ENCODE data around the gene GOLGA1.

The GOLGA1 gene

DNA sequence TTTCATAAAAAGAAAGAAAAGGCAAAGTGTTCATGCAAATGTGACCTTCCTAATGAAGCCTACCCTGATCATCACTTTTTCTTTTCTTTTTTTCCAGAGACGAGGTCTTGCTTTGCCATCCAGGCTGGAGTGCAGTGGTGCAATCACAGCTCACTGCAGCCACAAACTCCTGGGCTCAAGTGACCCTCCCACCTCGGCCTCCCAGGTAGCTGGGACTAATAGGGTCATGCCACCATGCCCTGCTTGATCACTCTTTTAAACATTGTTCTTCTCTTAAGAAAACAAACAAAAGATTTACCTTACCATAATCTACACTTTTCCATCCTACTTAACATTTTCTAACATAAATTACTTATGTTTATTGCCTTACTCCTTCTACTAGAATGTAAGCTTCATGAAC is 8.5 kb upstream of the GOLGA1 start:
- TF ChIP-seq GATA2 (IDR thresholded peaks at IDR 0.05; ENCODE audit: low read depth, low read length) (no peak), GATA3 (IDR thresholded peaks at IDR 0.05; ENCODE audit: low read depth, low read length) (no peak)

- TF ChIP-seq GATA2 (IDR thresholded peaks at IDR 0.05; ENCODE audit: low read depth, low read length): no peak
- no peak for TF ChIP-seq GATA3 (IDR thresholded peaks at IDR 0.05; ENCODE audit: low read depth, low read length)
Measured at GRCh38 chr9:124947727-124948391, 7.0 kb upstream of the GOLGA1 start.

- no peak for TF ChIP-seq GATA2 (IDR thresholded peaks at IDR 0.05; ENCODE audit: low read depth, low read length)
- TF ChIP-seq GATA3 (IDR thresholded peaks at IDR 0.05; ENCODE audit: low read depth, low read length): no peak
Measured at GRCh38 chr9:124946167-124946566, 5.3 kb upstream of the GOLGA1 start.

GRCh38 chr9:124941679-124942561 is 1.0 kb upstream of the GOLGA1 start:
- TF ChIP-seq GATA2 (IDR thresholded peaks at IDR 0.05; ENCODE audit: low read depth, low read length) (no peak), GATA3 (IDR thresholded peaks at IDR 0.05; ENCODE audit: low read depth, low read length) (no peak)

GRCh38 chr9:124940521-124940893 is 376 bp downstream of the GOLGA1 start:
- no peak for TF ChIP-seq GATA2 (IDR thresholded peaks at IDR 0.05; ENCODE audit: low read depth, low read length)
- TF ChIP-seq GATA3 (IDR thresholded peaks at IDR 0.05; ENCODE audit: low read depth, low read length): no peak

DNA sequence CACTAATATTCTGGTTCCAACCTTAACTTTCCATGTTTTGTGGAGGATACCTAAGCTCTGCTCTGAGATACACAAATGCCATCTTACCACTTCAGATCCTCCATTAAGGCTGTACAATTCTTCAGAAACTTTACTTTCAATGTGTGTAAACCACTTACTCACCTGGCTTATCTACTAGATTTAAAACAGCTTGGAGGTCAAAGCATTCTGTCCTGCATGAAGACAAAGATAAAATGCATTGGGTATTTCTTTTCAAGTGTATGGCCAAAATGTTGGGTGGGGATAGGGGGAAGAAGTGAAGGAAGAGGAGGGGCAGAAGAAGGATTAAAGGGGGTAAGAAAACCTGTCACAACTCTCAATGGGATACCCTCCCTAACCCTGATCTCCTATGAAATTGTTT is 939 bp downstream of the GOLGA1 start:
- TF ChIP-seq GATA2 (IDR thresholded peaks at IDR 0.05; ENCODE audit: low read depth, low read length) (no peak), GATA3 (IDR thresholded peaks at IDR 0.05; ENCODE audit: low read depth, low read length) (no peak)

DNA sequence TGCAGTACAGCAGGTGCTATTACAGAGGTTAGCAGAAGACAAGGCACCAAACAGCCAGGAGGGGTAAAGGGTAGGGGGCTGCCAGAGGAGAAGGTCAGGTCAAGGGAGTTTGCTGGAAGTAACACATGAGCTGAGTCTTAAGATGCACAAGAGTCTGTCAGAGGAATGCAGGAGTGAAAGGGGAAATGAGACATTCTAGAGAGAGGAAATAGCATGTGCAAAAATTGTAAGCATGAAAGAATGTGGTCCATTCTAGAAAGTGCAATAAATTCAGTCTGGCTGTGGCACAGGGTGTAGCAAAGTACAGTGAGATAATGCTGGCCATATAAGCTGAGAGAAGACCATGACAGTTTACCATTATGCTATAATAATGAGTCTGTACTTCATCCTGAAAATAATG is 6.6 kb downstream of the GOLGA1 start:
- TF ChIP-seq GATA2 (IDR thresholded peaks at IDR 0.05; ENCODE audit: low read depth, low read length) (no peak), GATA3 (IDR thresholded peaks at IDR 0.05; ENCODE audit: low read depth, low read length) (no peak)

DNA sequence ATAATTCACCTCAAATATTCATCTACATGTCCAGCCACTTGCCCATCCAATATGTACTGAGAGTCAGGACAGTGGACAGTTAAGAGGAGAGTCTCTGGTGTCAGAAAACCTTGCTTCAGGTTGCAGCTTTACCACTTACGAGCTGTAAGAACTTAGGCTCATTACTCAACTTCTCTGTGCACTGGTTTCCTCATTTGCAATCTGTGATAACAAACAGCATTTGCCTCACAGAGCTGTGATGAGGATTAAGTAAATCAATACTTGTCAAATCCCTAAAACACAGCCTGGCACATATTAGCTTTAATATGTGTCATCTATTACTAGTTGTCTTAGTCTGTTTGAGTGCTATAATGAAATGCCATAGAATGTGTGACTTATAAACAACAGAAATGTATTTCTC is 8.6 kb downstream of the GOLGA1 start:
- no peak for TF ChIP-seq GATA2 (IDR thresholded peaks at IDR 0.05; ENCODE audit: low read depth, low read length)
- no peak for TF ChIP-seq GATA3 (IDR thresholded peaks at IDR 0.05; ENCODE audit: low read depth, low read length)

DNA sequence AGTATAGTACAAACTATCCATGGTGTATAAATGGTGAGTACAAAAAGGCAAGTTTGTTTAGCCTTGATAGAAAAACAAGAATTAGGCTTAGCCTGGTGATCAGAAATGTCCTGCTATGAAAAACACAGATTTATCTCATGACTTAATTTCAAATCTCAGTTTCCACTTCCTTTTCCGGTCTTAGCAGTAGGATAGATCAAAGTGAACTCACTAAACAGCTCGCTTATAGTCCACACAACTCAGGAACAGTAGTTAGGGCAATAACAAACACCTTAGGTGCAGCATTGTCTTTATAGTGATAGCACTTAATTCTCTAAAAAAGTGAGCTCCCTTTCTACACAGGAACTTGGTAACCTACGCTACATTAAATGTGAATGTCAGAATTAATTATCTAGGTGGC is 11.4 kb downstream of the GOLGA1 start:
- TF ChIP-seq GATA2 (IDR thresholded peaks at IDR 0.05; ENCODE audit: low read depth, low read length) (no peak), GATA3 (IDR thresholded peaks at IDR 0.05; ENCODE audit: low read depth, low read length) (no peak)

GRCh38 chr9:124928116-124928515 is 12.8 kb downstream of the GOLGA1 start:
- TF ChIP-seq GATA3 (IDR thresholded peaks at IDR 0.05; ENCODE audit: low read depth, low read length): no peak

GRCh38 chr9:124914753-124915405 is 26.0 kb downstream of the GOLGA1 start:
- TF ChIP-seq GATA3 (IDR thresholded peaks at IDR 0.05; ENCODE audit: low read depth, low read length): no peak
- no peak for TF ChIP-seq GATA2 (IDR thresholded peaks at IDR 0.05; ENCODE audit: low read depth, low read length)

DNA sequence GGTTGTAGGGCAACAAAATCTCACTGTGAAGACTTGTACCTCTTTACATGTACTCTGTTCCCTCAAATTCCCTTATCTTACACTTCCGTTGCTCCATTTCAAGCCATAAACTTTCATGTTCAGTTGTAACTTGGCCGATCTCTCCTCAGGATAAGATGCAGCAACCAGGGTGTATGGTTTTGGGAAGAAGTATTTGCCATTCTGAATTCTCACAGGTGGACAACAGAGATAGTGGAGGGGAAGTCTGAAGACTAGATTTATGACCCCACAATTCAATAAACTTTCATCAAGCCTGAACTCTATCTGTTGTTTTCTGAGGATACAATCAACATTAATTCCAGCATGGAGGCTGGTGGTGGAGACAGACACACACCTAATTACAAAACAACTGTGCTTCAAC is 27.5 kb downstream of the GOLGA1 start:
- TF ChIP-seq GATA2 (IDR thresholded peaks at IDR 0.05; ENCODE audit: low read depth, low read length): no peak
- no peak for TF ChIP-seq GATA3 (IDR thresholded peaks at IDR 0.05; ENCODE audit: low read depth, low read length)

DNA sequence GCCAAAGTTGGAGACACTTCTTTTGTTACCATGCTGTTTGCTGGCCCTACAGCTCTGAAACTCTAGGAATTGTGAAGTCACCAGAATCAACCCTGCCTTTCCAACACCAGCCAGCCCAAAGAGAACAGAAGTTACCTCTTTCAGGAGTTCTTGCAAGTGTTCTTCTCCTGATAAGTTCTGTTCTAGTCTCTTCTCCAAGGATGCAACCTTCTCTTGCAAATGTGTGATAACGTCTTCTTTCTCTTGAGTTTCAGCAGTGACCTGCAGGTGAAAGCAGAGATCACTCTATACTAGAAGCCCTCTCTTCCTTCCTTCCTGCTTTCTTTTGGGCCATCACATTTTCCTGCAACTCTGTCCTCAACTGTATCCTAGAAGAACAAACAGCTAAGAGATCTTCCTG is 29.1 kb downstream of the GOLGA1 start:
- TF ChIP-seq GATA3 (IDR thresholded peaks at IDR 0.05; ENCODE audit: low read depth, low read length) (no peak), GATA2 (IDR thresholded peaks at IDR 0.05; ENCODE audit: low read depth, low read length) (no peak)

DNA sequence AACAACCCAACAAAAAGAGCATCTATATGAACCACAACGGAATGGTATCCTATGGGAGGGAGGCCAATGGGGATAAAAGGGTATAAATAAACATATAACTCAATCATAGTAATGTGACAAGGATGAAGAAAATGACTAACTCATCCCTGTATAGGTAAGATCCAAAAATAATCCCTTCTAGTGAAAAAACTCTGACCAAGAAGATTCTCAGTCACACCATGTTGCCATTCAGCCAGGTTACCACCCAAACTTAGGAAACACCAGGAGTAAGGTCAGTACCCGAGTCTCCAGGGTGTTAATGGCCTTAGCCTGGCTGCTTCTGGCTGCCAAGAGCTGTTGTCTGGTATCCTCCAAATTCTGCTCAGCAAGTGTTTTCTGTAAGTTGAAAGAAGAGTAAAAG is 32.8 kb downstream of the GOLGA1 start:
- TF ChIP-seq GATA3 (IDR thresholded peaks at IDR 0.05; ENCODE audit: low read depth, low read length): no peak
- TF ChIP-seq GATA2 (IDR thresholded peaks at IDR 0.05; ENCODE audit: low read depth, low read length): no peak

DNA sequence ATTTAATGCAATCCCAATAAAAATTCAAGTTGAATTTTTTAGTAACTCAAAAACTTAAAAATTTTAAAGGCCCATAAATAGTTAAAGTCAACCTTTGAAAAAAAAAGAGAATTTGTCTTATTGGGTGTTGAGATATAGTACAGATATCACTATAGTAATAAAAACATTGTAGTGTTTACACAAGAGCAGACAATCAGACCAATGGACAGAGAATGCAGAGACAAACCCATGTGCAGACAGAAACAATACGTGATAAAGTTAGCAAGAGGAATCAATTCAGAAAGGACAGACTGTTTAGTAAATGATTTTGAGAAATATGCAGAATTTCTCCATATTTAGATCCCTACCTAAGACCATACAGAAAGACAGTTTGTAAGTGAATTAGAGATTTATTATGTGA is 33.9 kb downstream of the GOLGA1 start:
- TF ChIP-seq GATA2 (IDR thresholded peaks at IDR 0.05; ENCODE audit: low read depth, low read length) (no peak), GATA3 (IDR thresholded peaks at IDR 0.05; ENCODE audit: low read depth, low read length) (no peak)
